Esophagus (tissue), 2 donors: Measurements from ENCODE around the gene EMC7. TPM values are rescaled to one million over a fixed set of nuclear protein-coding genes. Genes with fewer than 3 reads are reported as not detected.
"Not testable (repeated sequence)": the region's sequence is repeated elsewhere in the genome, so short reads cannot be mapped to it uniquely, and the experiment has no call there.

Source experiments
- H3K27ac ChIP-seq, 2 donors: one replicate each; pipeline ENCODE4 v1.5.1; 2013; ENCODE audit warnings: low read depth in 2 of 2, mild to moderate bottlenecking in 2 of 2, inconsistent platforms in 1 of 2, low read length in 1 of 2, moderate library complexity in 1 of 2
- H3K27me3 ChIP-seq, 2 donors: one replicate each; pipeline ENCODE4 v1.6.1; 2013; ENCODE audit warnings: low read length in 2 of 2, control low read depth in 1 of 2, mild to moderate bottlenecking in 1 of 2; ENCODE audit not compliant: insufficient read depth in 2 of 2, control insufficient read depth in 1 of 2
- H3K36me3 ChIP-seq, 2 donors: one replicate each; pipeline ENCODE4 v1.6.1; 2013; ENCODE audit warnings: low read length in 1 of 2; ENCODE audit not compliant: control insufficient read depth in 2 of 2, insufficient read depth in 2 of 2
- H3K4me1 ChIP-seq, 2 donors: one replicate each; pipeline ENCODE4 v1.6.1; 2013; ENCODE audit warnings: low read length in 1 of 2; ENCODE audit not compliant: control insufficient read depth in 2 of 2, insufficient read depth in 2 of 2
- H3K4me3 ChIP-seq, 2 donors: one replicate each; pipeline ENCODE4 v1.5.1; 2013; ENCODE audit warnings: low read length in 2 of 2, mild to moderate bottlenecking in 2 of 2, low read depth in 1 of 2, moderate library complexity in 1 of 2
- H3K9me3 ChIP-seq, 2 donors: one replicate each; pipeline ENCODE4 v1.6.1; 2013; ENCODE audit warnings: mild to moderate bottlenecking in 2 of 2, low read depth in 1 of 2, low read length in 1 of 2, moderate library complexity in 1 of 2; ENCODE audit not compliant: control insufficient read depth in 2 of 2, insufficient read depth in 1 of 2
- WGBS, 2 donors: extraction: QIAGEN DNeasy Blood & Tissue Kit; methylation state at CpG; one replicate each; pipeline ENCODE4 v1.1.7; 2013; 5-methylcytosine and 5-hydroxymethylcytosine counted together
- polyA plus RNA-seq, 2 donors: library from polyadenylated mRNA; stranded (reverse); fragments of 200-250 nt; gene quantifications; one replicate each; pipeline ENCODE4 v1.2.3, GENCODE V29; 2013
- donor health status: healthy with polysubstance abuse.
- donor health status: Bipolar disorder and iron deficiency.

The EMC7 gene
- polyA plus RNA-seq, 2 donors: 47.0 to 58.8 TPM

DNA sequence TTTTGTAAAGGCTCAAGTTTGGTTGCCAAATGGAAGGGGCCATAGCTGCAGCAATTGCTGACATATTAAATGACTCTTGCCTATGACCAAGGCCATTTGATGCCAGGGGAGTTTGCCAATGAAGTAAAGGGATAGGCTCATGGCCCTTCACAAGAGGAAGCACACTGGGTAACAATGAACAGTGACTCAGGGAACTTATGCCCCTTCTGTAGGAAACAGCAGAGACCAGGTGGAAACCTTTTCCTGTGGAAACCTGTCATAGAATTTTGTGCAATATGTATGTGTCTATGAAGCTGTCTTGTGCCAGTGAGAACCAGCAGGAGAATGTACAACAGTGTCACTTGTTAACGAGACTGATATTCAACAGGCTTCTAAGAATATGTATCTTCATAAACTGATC is 37.2 kb downstream of the EMC7 start:
- WGBS, 2 donors: 0% methylated on average over 1 of the region's 1 CpG
- no peak overlapping the region for H3K4me3 ChIP-seq
- no peak overlapping the region for H3K27ac ChIP-seq
- H3K4me1 ChIP-seq: no peaks in the 10 kb centered on the region
- no peaks in the 10 kb centered on the region for H3K9me3 ChIP-seq
- H3K36me3 ChIP-seq: no peaks in the 10 kb centered on the region
- H3K27me3 ChIP-seq: no peaks in the 10 kb centered on the region

DNA sequence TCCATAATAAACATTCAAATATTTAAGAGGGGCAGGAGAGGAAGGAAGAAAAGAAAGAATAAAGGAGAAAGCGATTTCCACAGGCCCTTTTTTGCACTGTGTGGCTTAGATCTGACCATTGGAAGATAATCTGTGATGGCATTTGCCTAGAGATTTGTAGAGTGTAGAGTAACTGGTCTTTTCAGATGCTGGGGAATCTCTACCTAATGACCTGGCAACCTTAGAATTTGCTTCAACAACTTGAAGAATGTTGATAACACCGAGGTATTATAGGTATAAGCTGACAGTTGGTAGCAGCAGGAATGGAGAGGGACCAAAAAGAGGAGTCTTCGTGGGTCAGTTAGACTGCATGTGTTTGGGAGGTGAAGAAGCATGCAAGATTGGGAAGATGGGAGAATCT is 41.7 kb downstream of the EMC7 start:
- no peak overlapping the region for H3K27ac ChIP-seq
- H3K4me3 ChIP-seq: no peak overlapping the region
- H3K27me3 ChIP-seq: no peaks in the 10 kb centered on the region
- H3K4me1 ChIP-seq: no peaks in the 10 kb centered on the region
- whole genome bisulfite sequencing, 2 donors: 71 to 73% methylated on average over 3 of the region's 3 CpGs
- H3K9me3 ChIP-seq: no peaks in the 10 kb centered on the region
- no peaks in the 10 kb centered on the region for H3K36me3 ChIP-seq

DNA sequence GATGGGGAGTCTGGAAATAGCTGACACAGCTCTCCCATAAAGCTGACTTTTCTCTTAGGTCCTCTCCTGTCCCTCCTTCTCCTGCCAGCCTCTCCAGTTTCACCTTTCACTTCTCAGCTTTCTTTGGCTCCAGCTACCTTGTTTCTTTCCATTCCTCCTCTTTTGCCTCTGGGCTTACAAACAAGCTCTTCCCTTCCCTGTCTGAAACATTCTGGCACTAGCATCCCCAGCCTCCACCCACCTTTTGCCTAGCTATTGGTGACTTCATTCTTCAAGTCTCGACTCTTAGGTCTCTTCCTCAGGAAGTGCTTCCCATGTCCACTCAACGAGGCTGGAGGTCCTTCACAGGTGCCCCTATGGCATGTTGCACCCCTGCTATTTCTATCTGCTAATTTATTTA is 42.2 kb downstream of the EMC7 start:
- H3K27me3 ChIP-seq: no peaks in the 10 kb centered on the region
- H3K9me3 ChIP-seq: no peaks in the 10 kb centered on the region
- WGBS, 2 donors: 28 to 30% methylated on average over 2 of the region's 2 CpGs
- no peak overlapping the region for H3K27ac ChIP-seq
- no peaks in the 10 kb centered on the region for H3K36me3 ChIP-seq
- no peak overlapping the region for H3K4me3 ChIP-seq
- no peaks in the 10 kb centered on the region for H3K4me1 ChIP-seq

DNA sequence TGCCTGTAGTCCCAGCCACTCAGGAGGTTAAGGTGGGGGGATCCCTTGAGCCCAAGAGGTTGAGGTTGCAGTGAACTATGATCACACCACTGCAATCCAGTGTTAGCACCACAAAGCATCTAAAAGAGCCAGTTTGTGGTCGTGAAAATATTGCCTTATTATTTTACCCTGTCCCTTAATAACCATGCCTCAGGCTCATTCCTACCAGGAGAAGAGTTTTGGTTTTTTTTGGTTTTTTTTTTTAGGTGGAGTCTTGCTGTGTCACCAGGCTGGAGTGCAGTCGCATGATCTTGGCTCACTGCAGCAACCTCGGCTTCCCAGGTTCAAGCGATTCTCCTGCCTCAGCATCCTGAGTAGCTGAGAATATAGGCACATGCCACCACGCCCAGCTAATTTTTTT is 44.8 kb downstream of the EMC7 start:
- Histone ChIP-seq H3K27me3 (no peaks in the 10 kb centered on the region), H3K9me3 (no peaks in the 10 kb centered on the region), H3K36me3 (no peaks in the 10 kb centered on the region), H3K27ac (no peak overlapping the region), H3K4me3 (no peak overlapping the region), H3K4me1 (no peaks in the 10 kb centered on the region)
- 83 to 88% methylated on average over 5 of the region's 5 CpGs for WGBS, 2 donors

DNA sequence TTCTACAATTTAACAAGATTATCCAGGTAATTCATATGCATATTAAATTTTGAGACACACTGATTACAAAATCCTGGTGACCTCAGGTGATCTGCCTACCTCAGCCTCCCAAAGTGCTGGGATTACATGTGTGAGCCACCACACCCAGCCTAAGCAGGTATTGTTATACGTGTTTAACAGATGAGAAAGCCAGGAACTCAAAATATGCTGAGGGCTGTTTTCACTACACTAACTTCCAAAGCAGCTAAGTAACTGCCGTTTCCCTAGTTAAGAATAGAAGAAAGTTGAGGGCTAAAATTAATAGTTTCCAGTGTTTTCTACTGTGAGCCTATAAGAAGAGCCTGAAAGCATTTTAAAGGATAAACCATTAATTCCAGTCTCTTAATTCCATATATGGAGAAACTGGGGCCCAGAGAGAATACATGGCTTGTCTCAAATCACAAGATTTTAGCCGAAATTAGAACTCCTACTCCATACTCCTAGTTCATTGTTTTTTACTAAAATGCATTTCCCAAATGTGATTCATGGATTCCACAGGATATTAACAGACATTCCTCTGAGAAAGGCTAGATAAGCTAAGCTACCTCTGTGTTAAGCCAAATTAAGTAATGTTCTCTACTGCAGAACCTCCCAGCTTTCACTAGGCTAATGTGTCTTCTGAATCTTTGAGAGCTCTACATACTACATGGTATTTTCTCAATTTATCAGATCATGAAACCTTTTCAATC is 45.6 kb downstream of the EMC7 start:
- H3K4me1 ChIP-seq: no peaks in the 10 kb centered on the region
- H3K27ac ChIP-seq: no peak overlapping the region
- no peaks in the 10 kb centered on the region for H3K9me3 ChIP-seq
- no peaks in the 10 kb centered on the region for H3K36me3 ChIP-seq
- H3K27me3 ChIP-seq: no peaks in the 10 kb centered on the region
- WGBS, 2 donors: 61 to 62% methylated on average over 3 of the region's 3 CpGs
- H3K4me3 ChIP-seq: no peak overlapping the region

DNA sequence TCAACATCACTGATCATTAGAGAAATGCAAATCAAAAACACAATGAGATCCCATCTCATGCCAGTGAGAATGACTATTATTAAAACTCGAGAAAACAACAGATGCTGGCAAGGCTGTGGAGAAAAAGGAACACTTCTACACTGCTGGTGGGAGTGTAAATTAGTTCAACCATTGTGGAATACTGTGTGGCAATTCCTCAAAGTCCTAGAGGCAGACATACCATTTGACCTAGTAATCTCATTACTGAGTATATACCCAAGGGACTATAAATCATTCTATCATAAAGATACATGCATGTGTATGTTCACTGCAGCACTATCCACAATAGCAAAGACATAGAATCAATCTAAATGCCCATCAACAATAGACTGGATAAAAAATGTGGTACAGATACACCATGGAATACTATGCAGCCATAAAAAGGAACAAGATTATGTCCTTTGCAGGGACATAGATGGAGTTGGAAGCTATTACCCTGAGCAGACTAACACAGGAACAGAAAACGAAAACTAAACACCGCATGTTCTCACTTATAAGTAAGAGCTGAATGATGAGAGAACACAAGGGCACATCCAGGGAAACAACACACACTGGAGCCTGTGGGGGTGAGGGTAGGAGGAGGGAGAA is 47.5 kb downstream of the EMC7 start:
- Histone ChIP-seq H3K4me3 (no peak overlapping the region), H3K27me3 (no peaks in the 10 kb centered on the region), H3K9me3 (no peaks in the 10 kb centered on the region), H3K36me3 (no peaks in the 10 kb centered on the region), H3K27ac (no peak overlapping the region), H3K4me1 (no peaks in the 10 kb centered on the region)
- WGBS, 2 donors: 94 to 97% methylated on average over 3 of the region's 3 CpGs

DNA sequence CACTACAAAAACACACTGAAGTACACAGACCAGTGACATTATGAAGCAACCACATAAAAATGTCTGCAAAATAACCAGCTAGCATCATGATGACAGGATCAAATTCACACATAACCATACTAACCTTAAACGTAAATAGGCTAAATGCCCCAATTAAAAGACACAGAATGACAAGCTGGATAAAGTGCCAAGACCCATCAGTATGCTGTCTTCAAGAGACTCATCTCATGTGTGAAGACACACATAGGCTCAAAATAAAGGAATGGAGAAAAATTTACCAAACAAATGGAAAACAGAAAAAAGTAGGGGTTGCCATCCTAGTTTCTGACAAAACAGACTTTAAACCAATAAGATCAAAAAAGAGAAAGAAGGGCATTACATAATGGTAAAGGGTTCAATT is 51.3 kb downstream of the EMC7 start:
- H3K4me1 ChIP-seq, H3K4me3 ChIP-seq, H3K9me3 ChIP-seq, H3K27ac ChIP-seq, H3K36me3 ChIP-seq, H3K27me3 ChIP-seq: not testable (repeated sequence)
- 79 to 92% methylated on average over 1 of the region's 1 CpG for WGBS, 2 donors

DNA sequence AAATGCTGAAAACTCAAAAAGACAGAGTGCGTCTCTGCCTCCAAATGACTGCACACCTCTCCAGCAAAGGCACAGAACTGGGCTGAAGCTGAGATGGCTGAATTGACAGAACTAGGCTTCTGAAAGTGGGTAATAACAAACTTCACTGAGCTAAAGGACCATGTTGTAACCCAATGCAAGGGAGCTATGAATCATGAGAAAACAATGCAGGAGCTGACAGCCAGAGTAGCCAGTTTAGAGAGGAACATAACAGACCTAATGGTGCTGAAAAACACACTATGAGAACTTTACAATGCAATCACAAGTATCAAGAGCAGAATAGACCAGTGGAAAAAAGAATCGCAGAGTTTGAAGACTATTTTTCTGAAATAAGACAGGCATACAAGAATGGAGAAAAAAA is 52.5 kb downstream of the EMC7 start:
- no peak overlapping the region for H3K27ac ChIP-seq
- H3K4me1 ChIP-seq: no peaks in the 10 kb centered on the region
- H3K27me3 ChIP-seq: no peaks in the 10 kb centered on the region
- WGBS, 2 donors: 94 to 97% methylated on average over 2 of the region's 2 CpGs
- H3K4me3 ChIP-seq: no peak overlapping the region
- H3K36me3 ChIP-seq: no peaks in the 10 kb centered on the region
- no peaks in the 10 kb centered on the region for H3K9me3 ChIP-seq

DNA sequence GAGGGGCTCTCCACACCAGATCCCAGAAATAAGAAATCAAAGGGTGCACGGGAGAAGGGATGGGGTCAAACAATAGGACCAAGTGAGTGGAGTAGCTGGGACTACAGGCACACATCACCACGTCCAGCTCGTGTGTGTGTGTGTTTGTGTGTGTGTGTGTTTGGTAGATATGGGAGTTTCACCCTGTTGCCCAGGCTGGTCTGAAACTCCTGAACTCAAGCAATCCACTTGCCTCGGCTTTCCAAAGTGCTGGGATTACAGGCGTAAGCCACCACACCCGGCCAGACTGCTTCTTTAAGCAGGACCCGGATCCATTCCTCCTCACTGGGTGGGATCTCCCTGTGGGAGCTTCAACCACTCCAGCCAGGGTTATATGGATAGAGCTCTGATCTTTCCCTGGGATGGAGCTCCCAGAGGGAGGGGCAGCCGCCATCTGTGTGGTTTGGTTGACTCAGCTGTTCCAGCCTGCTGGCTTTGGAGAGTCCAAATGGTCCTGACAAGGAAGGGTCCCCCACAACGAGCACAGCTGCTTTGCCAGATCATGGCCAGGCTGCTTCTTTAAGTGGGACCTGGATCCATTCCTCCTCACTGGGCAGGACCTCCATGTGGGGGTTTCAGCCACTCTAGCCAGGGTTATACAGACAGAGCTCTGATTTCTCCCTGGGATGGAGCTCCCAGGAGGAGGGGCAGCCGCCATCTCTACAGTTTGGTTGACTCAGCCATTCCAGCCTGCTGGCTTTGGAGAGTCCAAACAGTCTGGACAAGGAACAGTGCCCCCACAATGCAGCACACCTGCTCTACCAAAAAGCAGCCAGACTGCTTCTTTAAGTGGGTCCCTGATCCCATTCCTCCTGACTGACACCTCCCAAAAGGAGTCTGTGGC is 53.5 kb downstream of the EMC7 start:
- Histone ChIP-seq H3K27ac (no peak overlapping the region), H3K4me1 (no peaks in the 10 kb centered on the region), H3K27me3 (no peaks in the 10 kb centered on the region), H3K4me3 (no peak overlapping the region), H3K36me3 (no peaks in the 10 kb centered on the region), H3K9me3 (no peaks in the 10 kb centered on the region)
- 83 to 85% methylated on average over 10 of the region's 10 CpGs for WGBS, 2 donors
